ENCODE results near the gene HOXC10. TPM values are rescaled to one million over a fixed set of nuclear protein-coding genes. Genes with fewer than 3 reads are reported as not detected.

Gene HOXC10
- total RNA-seq, 1 donor from 2014 or later, result 0.96 TPM

DNA sequence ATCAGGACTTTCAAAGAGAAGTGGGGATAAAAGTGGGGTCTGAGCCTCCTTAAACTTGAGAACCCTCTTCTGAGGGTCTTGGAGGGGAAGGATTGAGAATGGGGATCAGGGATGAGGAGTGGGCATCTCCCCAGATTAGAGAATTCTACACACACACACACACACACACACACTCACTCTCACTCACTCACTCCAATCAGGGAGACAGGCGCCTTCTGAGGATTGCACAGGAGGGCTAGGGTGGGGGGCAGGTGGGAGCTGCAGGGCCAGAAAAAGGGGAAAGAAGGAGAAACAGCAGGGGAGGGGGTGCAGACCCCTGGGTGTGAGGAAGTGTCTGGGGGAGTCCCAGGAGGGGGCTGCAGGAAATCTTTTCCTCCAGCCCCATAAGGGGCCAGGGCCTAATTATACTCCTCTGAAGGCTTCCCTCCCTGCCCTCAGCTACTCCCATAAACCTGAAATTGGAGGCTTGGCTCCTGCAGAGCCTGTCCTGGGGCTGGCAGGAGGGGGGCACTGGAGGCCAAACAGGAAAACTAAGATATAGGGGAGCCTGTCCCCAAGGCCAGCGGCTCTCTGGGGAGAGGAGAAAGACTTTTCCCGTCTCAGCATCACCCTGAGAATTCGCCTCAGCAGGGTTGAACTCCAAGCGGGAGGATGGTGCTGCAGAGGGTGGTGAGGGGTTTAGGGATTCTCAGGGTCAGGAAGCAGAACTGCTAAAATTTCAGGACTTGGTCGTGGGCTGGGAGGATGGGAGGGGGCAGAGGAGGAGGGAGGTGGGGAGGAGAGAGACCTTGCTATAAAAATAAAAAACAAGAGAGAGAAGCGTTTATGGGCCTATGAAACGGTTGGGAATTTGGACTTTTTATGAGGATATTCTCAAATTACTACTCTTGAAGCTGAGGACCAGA is 16.6 kb downstream of the HOXC10 start:
- Mint-ChIP-seq H3K9me3 (no peaks in the 10 kb centered on the region), H3K27ac (no peak overlapping the region), H3K36me3 (peaks cover 3% of the 10 kb centered on the region), H3K4me3 (peak overlapping the region; percentile 71), H3K4me1 (peaks cover 24% of the 10 kb centered on the region), H3K27me3 (ENCODE audit: low read depth) (peaks cover 100% of the 10 kb centered on the region)
- DNase-seq (ENCODE audit: low spot score in 2 of 2, unreplicated experiment in 2 of 2), result no peak
- TF ChIP-seq, protein P1, sequence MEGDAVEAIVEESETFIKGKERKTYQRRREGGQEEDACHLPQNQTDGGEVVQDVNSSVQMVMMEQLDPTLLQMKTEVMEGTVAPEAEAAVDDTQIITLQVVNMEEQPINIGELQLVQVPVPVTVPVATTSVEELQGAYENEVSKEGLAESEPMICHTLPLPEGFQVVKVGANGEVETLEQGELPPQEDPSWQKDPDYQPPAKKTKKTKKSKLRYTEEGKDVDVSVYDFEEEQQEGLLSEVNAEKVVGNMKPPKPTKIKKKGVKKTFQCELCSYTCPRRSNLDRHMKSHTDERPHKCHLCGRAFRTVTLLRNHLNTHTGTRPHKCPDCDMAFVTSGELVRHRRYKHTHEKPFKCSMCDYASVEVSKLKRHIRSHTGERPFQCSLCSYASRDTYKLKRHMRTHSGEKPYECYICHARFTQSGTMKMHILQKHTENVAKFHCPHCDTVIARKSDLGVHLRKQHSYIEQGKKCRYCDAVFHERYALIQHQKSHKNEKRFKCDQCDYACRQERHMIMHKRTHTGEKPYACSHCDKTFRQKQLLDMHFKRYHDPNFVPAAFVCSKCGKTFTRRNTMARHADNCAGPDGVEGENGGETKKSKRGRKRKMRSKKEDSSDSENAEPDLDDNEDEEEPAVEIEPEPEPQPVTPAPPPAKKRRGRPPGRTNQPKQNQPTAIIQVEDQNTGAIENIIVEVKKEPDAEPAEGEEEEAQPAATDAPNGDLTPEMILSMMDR (IDR thresholded peaks at IDR 0.05; ENCODE audit: unreplicated experiment), result no peak

DNA sequence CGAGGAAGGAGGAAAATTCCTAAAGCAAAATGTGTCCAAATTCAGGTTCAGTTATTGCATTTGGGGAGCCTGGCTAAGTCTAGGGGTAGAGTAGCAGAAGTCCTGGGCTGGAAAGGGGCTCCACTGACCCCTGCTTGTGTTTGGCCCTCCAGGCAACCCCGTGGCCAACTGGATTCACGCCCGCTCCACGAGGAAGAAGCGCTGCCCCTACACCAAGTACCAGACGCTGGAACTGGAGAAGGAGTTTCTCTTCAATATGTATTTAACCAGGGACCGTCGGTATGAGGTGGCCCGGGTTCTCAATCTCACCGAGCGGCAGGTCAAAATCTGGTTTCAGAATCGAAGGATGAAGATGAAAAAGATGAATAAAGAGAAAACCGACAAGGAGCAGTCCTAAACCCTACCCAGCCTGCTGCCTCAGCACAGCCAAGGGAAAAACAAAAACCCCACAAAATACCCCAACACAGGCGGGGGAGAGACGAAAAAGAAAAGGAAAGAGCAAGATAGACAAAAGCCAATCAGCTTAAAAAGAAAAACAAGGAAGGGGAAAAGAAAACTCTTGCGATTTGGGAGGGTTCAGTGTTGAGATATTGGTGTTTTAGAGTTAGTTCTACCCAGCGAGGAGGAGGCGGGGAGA is 17.4 kb downstream of the HOXC10 start:
- TF ChIP-seq, protein P1 (IDR thresholded peaks at IDR 0.05; ENCODE audit: unreplicated experiment), result no peak
- Mint-ChIP-seq H3K27me3 (ENCODE audit: low read depth) (peaks cover 100% of the 10 kb centered on the region), H3K27ac (no peak overlapping the region), H3K36me3 (peaks cover 3% of the 10 kb centered on the region), H3K4me3 (no peak overlapping the region), H3K9me3 (no peaks in the 10 kb centered on the region), H3K4me1 (peaks cover 24% of the 10 kb centered on the region)
- DNase-seq (ENCODE audit: low spot score in 2 of 2, unreplicated experiment in 2 of 2), result no peak

DNA sequence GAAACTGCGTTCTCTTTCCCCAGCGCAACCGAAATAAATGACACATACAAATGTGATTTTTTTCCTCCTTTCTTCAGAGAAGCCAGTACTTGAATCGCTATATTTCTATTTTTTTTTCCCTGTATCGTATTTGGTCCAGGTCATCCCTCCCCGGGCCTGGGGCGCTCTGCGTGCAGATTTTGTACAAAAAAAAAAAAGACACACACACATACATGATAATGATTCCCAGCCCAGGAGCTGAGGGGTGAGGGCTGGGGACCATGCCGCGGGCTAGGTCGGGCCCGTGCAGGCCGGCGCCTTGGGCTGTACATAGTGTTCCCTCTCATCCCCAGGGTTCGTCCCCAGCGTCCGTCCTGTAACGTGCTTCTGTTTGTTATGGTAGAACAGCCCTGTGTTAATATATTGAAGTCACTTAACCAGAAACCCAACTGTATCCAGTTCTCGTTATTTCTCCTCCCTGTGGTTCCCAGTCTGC is 18.0 kb downstream of the HOXC10 start:
- peaks cover 24% of the 10 kb centered on the region for H3K4me1 Mint-ChIP-seq
- no peak for DNase-seq (ENCODE audit: low spot score in 2 of 2, unreplicated experiment in 2 of 2)
- no peaks in the 10 kb centered on the region for H3K9me3 Mint-ChIP-seq
- no peak overlapping the region for H3K4me3 Mint-ChIP-seq
- H3K27me3 Mint-ChIP-seq (ENCODE audit: low read depth), result peaks cover 100% of the 10 kb centered on the region
- TF ChIP-seq, protein P1 (IDR thresholded peaks at IDR 0.05; ENCODE audit: unreplicated experiment), result no peak
- H3K27ac Mint-ChIP-seq, result no peak overlapping the region
- peaks cover 3% of the 10 kb centered on the region for H3K36me3 Mint-ChIP-seq

DNA sequence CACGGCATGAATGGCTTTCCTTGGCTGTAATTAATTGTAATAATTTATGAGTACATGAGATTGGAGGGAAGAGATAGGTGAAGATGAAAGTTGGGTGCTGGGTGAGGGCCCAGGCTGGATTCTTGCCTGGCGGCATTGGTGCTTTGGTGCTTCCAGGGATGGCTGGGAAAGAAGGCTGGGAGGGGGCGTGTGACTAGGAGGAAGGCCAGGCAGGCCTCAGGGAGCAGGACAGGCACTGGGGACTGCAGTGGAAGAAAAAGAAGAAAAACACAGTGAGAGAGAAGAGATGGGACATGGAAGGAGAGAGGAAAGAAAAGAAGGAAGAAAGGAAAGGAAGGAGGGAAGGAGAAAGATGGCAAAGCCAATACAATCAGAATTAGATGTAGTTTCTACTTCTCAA is 18.7 kb downstream of the HOXC10 start:
- Mint-ChIP-seq H3K4me1 (peaks cover 24% of the 10 kb centered on the region), H3K9me3 (no peaks in the 10 kb centered on the region), H3K4me3 (no peak overlapping the region), H3K27ac (no peak overlapping the region), H3K36me3 (peaks cover 3% of the 10 kb centered on the region), H3K27me3 (ENCODE audit: low read depth) (peaks cover 99% of the 10 kb centered on the region)
- DNase-seq (ENCODE audit: low spot score in 2 of 2, unreplicated experiment in 2 of 2), result no peak
- TF ChIP-seq, protein P1 (IDR thresholded peaks at IDR 0.05; ENCODE audit: unreplicated experiment), result no peak

DNA sequence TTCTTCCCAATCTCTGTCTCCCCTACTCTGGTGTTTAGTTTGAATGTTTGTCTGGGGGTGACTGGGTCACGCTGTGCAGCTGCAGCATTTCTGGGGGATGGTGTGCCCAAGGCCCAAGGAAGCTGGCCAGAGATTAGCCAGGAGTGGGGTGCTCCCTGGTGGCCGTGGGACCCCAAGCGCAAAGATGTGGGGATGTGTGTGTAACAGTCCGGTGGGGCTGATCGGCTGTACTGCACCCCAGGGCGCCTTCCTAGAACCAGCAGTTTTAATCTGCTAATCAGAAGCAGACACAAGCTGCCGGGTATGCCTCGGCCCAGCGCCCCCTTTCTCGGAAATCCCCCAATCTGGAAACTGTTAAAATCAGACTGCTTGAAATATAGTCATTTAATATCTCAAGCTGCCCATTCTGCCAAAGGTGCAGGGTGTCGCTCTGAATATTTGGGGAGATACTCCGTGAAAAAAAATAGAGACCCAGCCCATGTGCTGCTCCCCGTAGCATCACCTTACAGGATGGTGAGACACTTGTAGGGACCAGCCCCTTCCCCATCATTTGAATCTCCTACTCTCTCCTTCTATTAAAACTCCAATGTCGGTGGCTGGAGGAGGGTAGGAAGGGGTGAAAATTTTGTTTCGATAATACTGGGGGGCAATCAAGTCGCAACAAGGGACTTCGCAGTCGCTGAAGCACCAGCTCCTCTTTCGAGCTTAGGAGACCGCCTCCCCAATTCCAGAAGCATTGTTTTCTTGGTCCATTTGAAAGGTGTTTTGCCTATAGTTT is 19.3 kb downstream of the HOXC10 start:
- TF ChIP-seq, protein P1 (IDR thresholded peaks at IDR 0.05; ENCODE audit: unreplicated experiment), result no peak
- Mint-ChIP-seq H3K4me1 (peaks cover 28% of the 10 kb centered on the region), H3K27me3 (ENCODE audit: low read depth) (peaks cover 96% of the 10 kb centered on the region), H3K9me3 (no peaks in the 10 kb centered on the region), H3K4me3 (no peak overlapping the region), H3K27ac (no peak overlapping the region), H3K36me3 (peaks cover 3% of the 10 kb centered on the region)
- DNase-seq (ENCODE audit: low spot score in 2 of 2, unreplicated experiment in 2 of 2), result no peak

Measured in mesothelial cell of epicardium (in vitro differentiated cells).